GM12878 (cell line): ENCODE measurements around the gene PIGV. TPM values are rescaled to one million over a fixed set of nuclear protein-coding genes. Genes with fewer than 3 reads are reported as not detected.

Experiments used
- ATAC-seq: fragments of 200-7000 bp; cut with Tn5 transposase; 3 replicates; pipeline ENCODE4 v1.9.1; 2020; ENCODE audit warnings: mild to moderate bottlenecking, moderate library complexity
- BruUV-seq: library from RNA; stranded (reverse); fragments of 400-500 nt; replicated peaks from 2 replicates; lab custom pipeline; 2021; lab: Mats Ljungman, UMichigan
- CTCF ChIA-PET: fragments of 300-600 bp; sonication (Branson Sonifier 250); formaldehyde crosslinking; extraction: SDS; loops from one replicate; lab custom pipeline; 2021; ENCODE audit warnings: inconsistent platforms; lab: Yijun Ruan, JAX
- POLR2A ChIA-PET: fragments of 350-600 bp; formaldehyde crosslinking; extraction: SDS; loops from one replicate; lab custom pipeline; 2021; ENCODE audit warnings: inconsistent platforms; lab: Charles Lee
- RAD21 ChIA-PET: fragments of 300-600 bp; sonication (Branson Sonifier 250); formaldehyde crosslinking; loops from one replicate; lab custom pipeline; 2023; ENCODE audit warnings: antibody characterized with exemption; ENCODE audit not compliant: unreplicated experiment; lab: Charles Lee
- SMC1A ChIA-PET: fragments of 300-600 bp; sonication (Branson Sonifier 250); formaldehyde crosslinking; loops from one replicate; lab custom pipeline; 2023; ENCODE audit not compliant: unreplicated experiment, uncharacterized antibody; lab: Charles Lee
- DNase-seq: peaks from one replicate; pipeline ENCODE4 v3.0.0-alpha.2; 2011; ENCODE audit warnings: low read depth, low spot score
- FAIRE-seq: peaks from 3 replicates; lab custom pipeline; 2011; peaks lifted over from hg19 to GRCh38; lab: Jason Lieb, UNC
- H2AFZ ChIP-seq: 2 replicates; pipeline ENCODE4 v1.6.0; 2011; ENCODE audit warnings: low read depth, low read length, control low read depth; ENCODE audit not compliant: control insufficient read depth
- H3K27ac ChIP-seq: 2 replicates; pipeline ENCODE4 v1.5.1; 2011; ENCODE audit warnings: control low read depth; ENCODE audit not compliant: control insufficient read depth, insufficient read depth
- H3K27me3 ChIP-seq, 2 experiments: replicated peaks in 1 of 2; 2 replicates each; pipeline versions ENCODE4 v1.6.0 to v1.6.1; 2011; ENCODE audit warnings: low read length in 1 of 2; ENCODE audit not compliant: control insufficient read depth in 2 of 2, insufficient read depth in 2 of 2
- H3K36me3 ChIP-seq, 2 experiments: 2 replicates each; pipeline ENCODE4 v1.5.1; 2011; ENCODE audit warnings: low read length in 1 of 2; ENCODE audit not compliant: control insufficient read depth in 2 of 2, insufficient read depth in 2 of 2
- H3K4me1 ChIP-seq: 2 replicates; pipeline ENCODE4 v1.6.1; 2011; ENCODE audit warnings: mild to moderate bottlenecking, low read length, moderate library complexity, mixed read lengths; ENCODE audit not compliant: control insufficient read depth, insufficient read depth
- H3K4me2 ChIP-seq: 2 replicates; pipeline ENCODE4 v1.6.0; 2011; ENCODE audit warnings: control low read depth; ENCODE audit not compliant: control insufficient read depth, insufficient read depth
- H3K4me3 ChIP-seq: fragments of 200-600 bp; sonication (generic); 2 replicates; pipeline ENCODE4 v1.5.1; 2016
- H3K79me2 ChIP-seq: 2 replicates; pipeline ENCODE4 v1.6.0; 2011; ENCODE audit warnings: low read length; ENCODE audit not compliant: control insufficient read depth, insufficient read depth
- H3K9ac ChIP-seq: 2 replicates; pipeline ENCODE4 v1.8.0; 2011; ENCODE audit warnings: low read length, control low read depth, mixed read lengths; ENCODE audit not compliant: control insufficient read depth, insufficient read depth
- H3K9me3 ChIP-seq: replicated peaks from 3 replicates; pipeline ENCODE4 v1.5.1; 2011; ENCODE audit warnings: mild to moderate bottlenecking, low read length; ENCODE audit not compliant: control insufficient read depth, insufficient read depth
- H4K20me1 ChIP-seq: 2 replicates; pipeline ENCODE4 v1.6.0; 2011; ENCODE audit not compliant: control insufficient read depth, insufficient read depth
- HSF1 ChIP-seq: fragments of 150-350 bp; IDR thresholded peaks from 2 replicates; pipeline ENCODE4 v1.6.1; 2014; ENCODE audit warnings: mild to moderate bottlenecking, low read depth, low read length
- RELB ChIP-seq: fragments of 450-650 bp; IDR thresholded peaks from 2 replicates; pipeline ENCODE4 v1.6.1; 2017; ENCODE audit warnings: low read depth, mild to moderate bottlenecking, moderate library complexity
- ZNF274 ChIP-seq: IDR thresholded peaks from one replicate; pipeline ENCODE4 v1.8.0; 2011; ENCODE audit not compliant: insufficient read length, insufficient read depth
- ZNF592 ChIP-seq: fragments of 450-650 bp; IDR thresholded peaks from 2 replicates; pipeline ENCODE4 v1.6.1; 2017; ENCODE audit warnings: mild to moderate bottlenecking, moderate library complexity
- WGBS: methylation state at CpG from one replicate; pipeline ENCODE4 v1.1.6; 2016; ENCODE audit warnings: low lambda C conversion rate; ENCODE audit not compliant: insufficient replicate concordance, insufficient coverage; ENCODE audit errors: missing lambda C conversion rate; 5-methylcytosine and 5-hydroxymethylcytosine counted together
- in situ Hi-C: fragments of 300-500 bp; cut with MboI; formaldehyde crosslinking; loops from 9 replicates; pipeline ENCODE4 v1.14.3; 2018; ENCODE audit warnings: mixed read lengths
- intact Hi-C: fragments of 100-400 bp; cut with micrococcal nuclease; formaldehyde crosslinking; loops from one replicate; pipeline ENCODE4 v1.14.2; 2022; ENCODE audit not compliant: unreplicated experiment
- polyA plus RNA-seq, 11 experiments: library from polyadenylated mRNA; depleted of rRNA in 4 of 11; unstranded in 6 of 11; stranded (reverse) in 5 of 11; fragments of >200 nt; fragmentation: Nextera tagmentation in 4 of 11; fragmentation: Illumina TruSeq in 1 of 11; extraction: Ambion mirVana in 4 of 11; extraction: Trizol in 1 of 11; gene quantifications; 1 replicate in 1 of 11; 2 replicates in 10 of 11; pipeline versions ENCODE4 v1.2.1 to v1.2.3, GENCODE V29; 2011 to 2016; ENCODE audit warnings: inconsistent platforms in 2 of 11, missing spikeins in 2 of 11, low read depth in 1 of 11
- total RNA-seq, 4 experiments: library from RNA; depleted of rRNA in 3 of 4; stranded (reverse); fragments of >200 nt in 3 of 4; fragmentation: Illumina TruSeq in 1 of 4; extraction: Trizol in 1 of 4; gene quantifications; 2 replicates each; pipeline versions ENCODE4 v1.2.1 to v1.2.3, GENCODE V29; 2013 to 2021

Gene PIGV
- total and polyA plus RNA-seq, 10 of the 15 experiments (the other 5 are each of a cell fraction or from before 2014, with no cell fraction given), result 8.8 to 18.1 (median 11.9) TPM

GRCh38 chr1:26794391-26794790 is 6.6 kb downstream of the PIGV start (continued):
- no peak for TF ChIP-seq ZNF592

- no peak overlapping the region for H2AFZ ChIP-seq
- no peaks in the 10 kb centered on the region for H3K27me3 ChIP-seq
- 94% methylated on average over 2 of the region's 2 CpGs for WGBS
- no peak overlapping the region for H3K4me3 ChIP-seq
- BruUV-seq, result no TSS peak
- peaks cover 11% of the 10 kb centered on the region for H3K4me1 ChIP-seq
- POLR2A ChIA-PET, result interaction anchor here (1.2 kb wide), 1 partner anchor 10 kb away, joined by 4 read pairs; the partner anchor contains the start of gene PIGV
- no peaks in the 10 kb centered on the region for H3K9me3 ChIP-seq
- H3K27ac ChIP-seq, result no peak overlapping the region
- peaks cover 2% of the 10 kb centered on the region in 2 experiments; a peak in 3 of 4 replicates for H3K36me3 ChIP-seq
- FAIRE-seq (no peak), ATAC-seq (no peak), DNase-seq (no peak)
- TF ChIP-seq RELB, result no peak
- TF ChIP-seq ZNF274, result no peak
- TF ChIP-seq HSF1, result no peak
- in situ Hi-C loops (no loop called here), intact Hi-C loops (no loop called here)
- H3K4me2 ChIP-seq, result no peak overlapping the region
- no peaks in the 10 kb centered on the region for H4K20me1 ChIP-seq
- no peaks in the 10 kb centered on the region for H3K79me2 ChIP-seq
- CTCF ChIA-PET, result interaction anchor here (0.7 to 2.1 kb wide), 7 partner anchors 13 to 298 kb away, joined by 3 to 5 read pairs (median 4); no protein-coding TSS in a partner anchor
- SMC1A ChIA-PET, result interaction anchor here (0.6 to 4.1 kb wide), 4 partner anchors 7 to 196 kb away, joined by 3 to 47 read pairs (median 4); partner anchors contain the start of gene PIGV
- H3K9ac ChIP-seq, result no peak overlapping the region
- RAD21 ChIA-PET, result interaction anchor here (1.2 to 1.9 kb wide), 2 partner anchors 96 to 120 kb away, joined by 3 to 4 read pairs; no protein-coding TSS in a partner anchor
Observed at GRCh38 chr1:26797627-26798026, 9.9 kb downstream of the PIGV start.
